Small intestine (tissue), 7 donors: ENCODE results near the gene RGS9BP. TPM values are rescaled to one million over a fixed set of nuclear protein-coding genes. Genes with fewer than 3 reads are reported as not detected.
"Not testable (repeated sequence)": the region's sequence is repeated elsewhere in the genome, so short reads cannot be mapped to it uniquely, and the experiment has no call there.

Source experiments
- DNase-seq, 2 donors: peaks; one replicate each; pipeline versions ENCODE4 v3.0.0 to v3.0.0-alpha.2; 2013
- FAIRE-seq: peaks from 2 replicates; lab custom pipeline; 2012; peaks lifted over from hg19 to GRCh38; lab: Jason Lieb, UNC
- H3K27ac ChIP-seq, 3 donors: one replicate each; pipeline ENCODE4 v1.5.1; 2013; ENCODE audit warnings: low read length in 2 of 3, mild to moderate bottlenecking in 2 of 3, control low read depth in 1 of 3, inconsistent platforms in 1 of 3, low read depth in 1 of 3, moderate library complexity in 1 of 3
- H3K27me3 ChIP-seq, 3 donors: one replicate each; pipeline ENCODE4 v1.6.1; 2013; ENCODE audit warnings: low read length in 3 of 3, inconsistent platforms in 1 of 3; ENCODE audit not compliant: control insufficient read depth in 3 of 3, insufficient read depth in 3 of 3
- H3K36me3 ChIP-seq, 3 donors: one replicate each; pipeline ENCODE4 v1.6.1; 2013; ENCODE audit warnings: low read length in 3 of 3, inconsistent platforms in 1 of 3, low read depth in 1 of 3, mild to moderate bottlenecking in 1 of 3, moderate library complexity in 1 of 3; ENCODE audit not compliant: control insufficient read depth in 3 of 3, insufficient read depth in 2 of 3
- H3K4me1 ChIP-seq, 3 donors: one replicate each; pipeline ENCODE4 v1.6.1; 2013; ENCODE audit warnings: low read length in 2 of 3, inconsistent platforms in 1 of 3, low read depth in 1 of 3, mild to moderate bottlenecking in 1 of 3, moderate library complexity in 1 of 3; ENCODE audit not compliant: control insufficient read depth in 3 of 3, insufficient read depth in 2 of 3
- H3K4me3 ChIP-seq, 3 donors: one replicate each; pipeline ENCODE4 v1.5.1; 2013; ENCODE audit warnings: low read length in 3 of 3, control low read depth in 1 of 3, inconsistent platforms in 1 of 3, low read depth in 1 of 3, mild to moderate bottlenecking in 1 of 3, moderate library complexity in 1 of 3
- H3K9me3 ChIP-seq, 2 donors: one replicate each; pipeline ENCODE4 v1.6.1; 2013; ENCODE audit warnings: low read depth in 1 of 2, low read length in 1 of 2; ENCODE audit not compliant: control insufficient read depth in 2 of 2, insufficient read depth in 1 of 2
- WGBS, 3 donors: extraction: QIAGEN DNeasy Blood & Tissue Kit; methylation state at CpG; one replicate each; pipeline ENCODE4 v1.1.7; 2013; 5-methylcytosine and 5-hydroxymethylcytosine counted together
- polyA plus RNA-seq, 4 donors: library from polyadenylated mRNA; stranded (reverse) in 3 of 4; unstranded in 1 of 4; fragments of 200-250 nt in 3 of 4; fragments of 120-200 nt in 1 of 4; gene quantifications; one replicate each; pipeline versions ENCODE4 v1.2.1 to v1.2.3, GENCODE V29; 2013
- donor health status: healthy with polysubstance abuse.
- donor health status: control.
- donor health status: control.
- donor health status: Bipolar disorder and iron deficiency.
- donor health status: healthy.

The RGS9BP gene
- polyA plus RNA-seq, 4 donors: 0.04 to 0.10 TPM; not detected in 2

DNA sequence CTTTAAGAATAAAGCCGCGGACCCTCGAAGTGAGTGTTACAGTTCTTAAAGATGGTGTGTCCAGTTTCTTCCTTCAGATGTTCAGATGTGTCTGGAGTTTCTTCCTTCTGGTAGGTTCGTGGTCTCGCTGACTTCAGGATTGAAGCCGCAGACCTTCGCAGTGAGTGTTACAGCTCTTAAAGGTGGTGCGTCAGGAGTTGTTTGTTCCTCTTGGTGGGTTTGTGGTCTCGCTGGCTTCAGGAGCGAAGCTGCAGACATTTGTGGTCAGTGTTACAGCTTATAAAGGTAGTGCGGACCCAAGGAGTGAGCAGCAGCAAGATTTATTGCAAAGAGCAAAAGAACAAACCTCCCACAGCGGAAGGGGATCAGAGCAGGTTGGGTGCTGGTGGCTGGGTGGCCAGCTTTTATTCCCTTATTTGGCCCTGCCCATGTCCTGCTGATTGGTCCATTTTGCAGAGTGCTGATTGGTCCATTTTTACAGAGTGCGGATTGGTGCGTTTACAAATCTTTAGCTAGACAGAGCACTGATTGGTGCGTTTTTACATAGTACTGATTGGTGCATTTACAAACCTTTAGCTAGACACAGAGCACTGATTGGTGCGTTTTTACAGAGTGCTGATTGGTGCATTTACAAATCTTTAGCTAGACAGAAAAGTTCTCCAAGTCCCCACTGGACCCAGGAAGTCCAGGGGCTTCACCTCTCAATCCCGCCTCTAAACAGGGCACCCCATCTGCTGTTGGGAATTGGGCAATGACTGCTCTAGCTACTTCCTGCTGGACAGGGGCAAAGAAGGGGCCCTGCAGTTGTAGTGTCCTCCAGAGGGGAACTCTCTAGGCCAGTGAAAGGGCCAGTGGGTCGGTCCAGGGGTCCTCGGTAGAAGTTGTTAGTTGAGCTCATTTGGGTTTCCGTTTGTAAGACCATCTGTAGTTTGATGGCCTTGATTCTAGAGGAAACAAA, 17.8 kb downstream of the RGS9BP start:
- Histone ChIP-seq H3K36me3 (peaks cover under 1 to 10% (median 1%) of the 10 kb centered on the region in 3 donors), H3K4me1 (peaks cover 6 to 32% (median 8%) of the 10 kb centered on the region in 3 donors), H3K4me3 (peak overlapping the region in 2 of 3 donors; percentile 69 to 90), H3K27ac (peak overlapping the region in 2 of 3 donors; percentile 19 to 40)
- not testable (repeated sequence) for H3K27me3 ChIP-seq, FAIRE-seq, H3K9me3 ChIP-seq
- peak in 1 of 2 donors; percentile 24 for DNase-seq
- WGBS, 3 donors: 64 to 79% (median 78%) methylated on average over 20 of the region's 20 CpGs

DNA sequence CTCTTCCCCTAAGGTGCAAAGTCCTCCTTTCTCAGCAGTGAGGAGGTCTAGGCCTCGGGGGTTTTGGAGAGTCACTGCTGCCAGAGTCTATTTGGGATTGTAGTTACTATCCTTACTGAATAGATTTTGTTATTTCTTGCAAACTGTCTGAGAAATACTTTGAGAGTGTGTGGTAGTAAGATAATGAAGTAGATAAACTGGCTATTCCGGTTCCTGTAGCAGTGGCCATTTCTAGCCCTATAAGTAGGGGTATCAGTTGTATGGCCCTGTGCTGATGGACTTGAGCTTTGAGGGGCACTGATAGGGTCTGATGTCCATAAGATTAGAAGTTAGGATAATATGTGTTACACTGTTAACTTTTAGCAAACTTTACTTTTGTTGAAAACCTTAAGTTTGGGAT, 18.7 kb downstream of the RGS9BP start:
- not testable (repeated sequence) for FAIRE-seq
- H3K4me1 ChIP-seq: peaks cover 6 to 32% (median 8%) of the 10 kb centered on the region in 3 donors
- H3K27ac ChIP-seq: peak overlapping the region in 1 of 3 donors; percentile 40

DNA sequence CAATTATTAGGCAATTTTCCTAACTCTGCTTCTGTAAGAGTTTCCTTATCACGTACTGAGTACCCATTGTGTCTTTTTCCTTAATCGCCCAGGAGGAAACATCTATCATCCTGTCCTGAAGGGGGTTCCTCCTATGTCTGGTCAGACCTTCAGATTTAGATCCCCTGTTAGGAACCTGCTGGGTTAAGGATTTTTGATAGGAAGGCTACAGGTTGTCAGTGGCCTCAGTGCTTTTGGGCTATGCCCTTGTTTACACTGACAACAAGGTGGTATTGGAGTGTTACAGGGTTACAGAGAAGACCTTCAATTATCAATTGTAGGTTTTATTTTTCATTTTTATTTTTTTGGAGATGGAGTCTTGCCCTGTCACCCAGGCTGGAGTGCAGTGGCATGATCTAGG, 19.2 kb downstream of the RGS9BP start:
- H3K4me3 ChIP-seq, FAIRE-seq, H3K9me3 ChIP-seq, H3K27ac ChIP-seq, DNase-seq, H3K27me3 ChIP-seq: not testable (repeated sequence)
- Histone ChIP-seq H3K4me1 (peaks cover 6 to 32% (median 8%) of the 10 kb centered on the region in 3 donors), H3K36me3 (peaks cover 2 to 20% (median 3%) of the 10 kb centered on the region in 3 donors)
- 33 to 45% (median 41%) methylated on average over 2 of the region's 2 CpGs for WGBS, 3 donors

More for the DNA sequence above, 18.7 kb downstream of the RGS9BP start:
- DNase-seq, H3K27me3 ChIP-seq, H3K9me3 ChIP-seq: not testable (repeated sequence)
- Histone ChIP-seq H3K4me3 (peak overlapping the region in 2 of 3 donors; percentile 31 to 37), H3K36me3 (peaks cover 2 to 15% (median 3%) of the 10 kb centered on the region in 3 donors)
- 17 to 55% (median 54%) methylated on average over 2 of the region's 2 CpGs for WGBS, 3 donors

DNA sequence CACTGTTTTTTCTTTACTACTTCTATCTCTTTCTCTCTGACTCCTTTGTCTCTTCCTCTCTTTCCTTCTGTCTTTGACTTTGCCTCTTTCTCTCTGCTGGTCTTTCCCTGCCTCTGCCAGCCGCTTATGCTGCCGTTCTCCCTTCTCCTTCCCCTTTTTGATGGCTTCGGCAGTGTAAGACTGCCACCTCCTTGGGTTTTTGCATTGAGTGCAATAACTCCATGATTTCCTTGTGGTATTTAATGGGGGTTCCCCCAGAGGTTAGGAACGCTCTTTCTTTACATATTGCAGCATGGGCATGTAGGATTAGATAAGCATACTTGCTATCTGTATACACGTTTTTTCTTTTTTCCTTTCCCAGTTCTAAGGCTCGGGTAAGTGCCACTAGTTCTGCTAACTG, 19.9 kb downstream of the RGS9BP start:
- not testable (repeated sequence) for FAIRE-seq
- 47 to 56% (median 53%) methylated on average over 6 of the region's 6 CpGs for WGBS, 3 donors
- peak overlapping the region in 1 of 3 donors; percentile 22 for H3K27ac ChIP-seq

DNA sequence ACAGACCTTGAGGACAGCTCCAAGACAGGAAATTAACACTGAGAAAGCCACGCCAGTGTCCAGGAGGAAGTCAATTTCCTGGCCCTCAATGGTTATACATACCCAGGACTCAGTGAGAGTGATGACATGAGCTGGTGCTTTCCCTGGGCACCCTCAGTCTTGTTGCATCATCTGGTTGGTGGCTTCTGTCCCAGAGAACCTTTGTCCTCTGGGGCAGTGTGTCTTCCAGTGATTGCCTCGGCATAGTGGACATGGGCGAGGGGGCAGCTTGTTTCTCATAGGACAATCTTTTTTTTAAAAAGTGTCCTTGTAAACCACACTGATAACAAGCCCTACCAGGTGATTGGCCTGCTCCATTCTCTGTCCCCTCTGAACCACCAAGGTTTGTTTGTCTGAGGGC, 21.1 kb downstream of the RGS9BP start:
- H3K27me3 ChIP-seq, H3K4me3 ChIP-seq, H3K9me3 ChIP-seq, FAIRE-seq: not testable (repeated sequence)
- Histone ChIP-seq H3K36me3 (peaks cover 2 to 31% (median 3%) of the 10 kb centered on the region in 3 donors), H3K4me1 (peaks cover 4 to 24% (median 4%) of the 10 kb centered on the region in 3 donors), H3K27ac (peak overlapping the region in 1 of 3 donors; percentile 23)
- DNase-seq: peak; percentile 76 to 83
- WGBS, 3 donors: 29 to 70% (median 40%) methylated on average over 3 of the region's 3 CpGs

More for the DNA sequence above, 19.9 kb downstream of the RGS9BP start:
- Histone ChIP-seq H3K36me3 (peaks cover 2 to 25% (median 3%) of the 10 kb centered on the region in 3 donors), H3K4me1 (peaks cover 6 to 32% (median 8%) of the 10 kb centered on the region in 3 donors)
- H3K4me3 ChIP-seq, H3K9me3 ChIP-seq, DNase-seq, H3K27me3 ChIP-seq: not testable (repeated sequence)

DNA sequence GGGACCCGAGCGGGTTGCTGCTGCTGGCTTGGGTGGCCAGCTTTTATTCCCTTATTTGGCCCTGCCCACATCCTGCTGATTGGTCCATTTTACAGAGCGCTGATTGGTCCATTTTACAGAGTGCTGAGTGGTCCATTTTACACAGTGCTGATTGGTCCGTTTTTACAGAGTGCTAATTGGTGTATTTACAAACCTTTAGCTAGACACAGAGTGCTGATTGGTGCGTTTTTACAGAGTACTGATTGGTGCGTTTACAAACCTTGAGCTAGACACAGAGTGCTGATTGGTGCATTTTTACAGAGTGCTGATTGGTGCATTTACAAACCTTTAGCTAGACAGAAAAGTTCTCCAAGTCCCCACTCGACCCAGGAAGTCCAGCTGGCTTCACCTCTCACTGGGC, 24.5 kb downstream of the RGS9BP start:
- peaks cover 0 to 15% of the 10 kb centered on the region in 2 donors for H3K9me3 ChIP-seq
- 96 to 97% (median 97%) methylated on average over 7 of the region's 7 CpGs for WGBS, 3 donors
- H3K4me1 ChIP-seq: peaks cover 4 to 26% (median 6%) of the 10 kb centered on the region in 3 donors
- not testable (repeated sequence) for H3K27ac ChIP-seq, FAIRE-seq, H3K4me3 ChIP-seq, H3K27me3 ChIP-seq, DNase-seq
- H3K36me3 ChIP-seq: peaks cover 2 to 41% (median 3%) of the 10 kb centered on the region in 3 donors

DNA sequence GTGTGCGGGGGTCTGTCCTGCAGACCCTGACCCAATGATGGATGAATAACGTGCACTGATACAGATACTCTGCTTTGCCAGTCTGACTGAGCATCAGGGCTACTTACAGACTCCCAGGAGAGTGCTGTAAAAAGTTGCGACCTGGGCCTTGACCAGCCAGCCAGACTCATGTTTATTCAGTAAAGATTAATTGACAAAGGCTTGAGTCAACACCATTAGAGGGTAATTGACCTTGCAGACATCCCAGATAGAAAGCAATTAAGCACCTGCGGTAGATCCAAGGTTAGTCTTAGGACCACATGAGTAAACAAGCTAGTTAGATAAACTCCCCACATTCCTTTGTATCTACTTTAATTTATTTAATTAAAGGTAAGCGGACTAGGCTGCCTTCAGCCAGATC, 26.4 kb downstream of the RGS9BP start:
- peak overlapping the region in 1 of 3 donors; percentile 34 for H3K27ac ChIP-seq
- H3K27me3 ChIP-seq: no peaks in the 10 kb centered on the region
- no peak for FAIRE-seq
- H3K4me1 ChIP-seq: peaks cover 0 to 16% (median 1%) of the 10 kb centered on the region in 3 donors
- peak; percentile 79 to 96 for DNase-seq
- peaks cover 2 to 46% (median 3%) of the 10 kb centered on the region in 3 donors for H3K36me3 ChIP-seq
- H3K9me3 ChIP-seq: peaks cover 0 to 16% of the 10 kb centered on the region in 2 donors
- no peak overlapping the region for H3K4me3 ChIP-seq
- 12 to 56% (median 33%) methylated on average over 5 of the region's 5 CpGs for WGBS, 3 donors

DNA sequence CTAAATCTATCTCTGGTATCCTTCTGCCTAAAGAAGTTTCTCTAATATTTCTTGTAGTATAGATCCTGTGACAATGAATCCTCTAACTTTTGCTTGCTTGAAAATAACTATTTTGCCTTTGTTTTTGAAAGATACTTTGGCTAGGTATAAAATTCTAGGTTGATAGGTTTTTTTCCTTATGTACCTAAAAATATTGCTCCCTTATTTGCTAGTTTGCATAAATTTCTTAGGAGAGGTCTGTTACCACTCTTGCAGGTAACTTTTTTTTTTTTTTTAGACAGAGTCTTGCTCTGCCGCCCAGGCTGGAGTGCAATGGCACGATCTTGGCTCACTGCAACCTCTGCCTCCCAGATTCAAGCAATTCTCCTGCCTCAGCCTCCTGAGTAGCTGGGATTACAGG, 28.4 kb downstream of the RGS9BP start:
- peaks cover 0 to 16% of the 10 kb centered on the region in 2 donors for H3K9me3 ChIP-seq
- H3K36me3 ChIP-seq: peaks cover 0 to 43% (median 0%) of the 10 kb centered on the region in 3 donors
- not testable (repeated sequence) for H3K4me3 ChIP-seq, H3K27ac ChIP-seq, FAIRE-seq, DNase-seq, H3K27me3 ChIP-seq
- peaks cover 0 to 16% (median 1%) of the 10 kb centered on the region in 3 donors for H3K4me1 ChIP-seq
- 97 to 100% (median 100%) methylated on average over 2 of the region's 2 CpGs for WGBS, 3 donors
